Activated B cell treated with CpG ODN at 0.5 μM for 24 hours (primary cell): ENCODE data around the gene SH3RF3. TPM values are rescaled to one million over a fixed set of nuclear protein-coding genes. Genes with fewer than 3 reads are reported as not detected.

Source experiments
- ATAC-seq: fragments of 200-7000 bp; cut with Tn5 transposase; one replicate; pipeline ENCODE4 v1.10.0; 2021; ENCODE audit warnings: low read depth, mild to moderate bottlenecking, moderate library complexity
- CTCF ChIA-PET: fragments of 350-600 bp; sonication (Branson Sonifier 250); formaldehyde crosslinking; loops from one replicate; lab custom pipeline; 2021; ENCODE audit warnings: antibody characterized with exemption; lab: Charles Lee
- POLR2A ChIA-PET: fragments of 350-600 bp; sonication (Branson Sonifier 250); formaldehyde crosslinking; loops from one replicate; lab custom pipeline; 2021; ENCODE audit warnings: antibody characterized with exemption; lab: Charles Lee
- DNase-seq: peaks from one replicate; pipeline ENCODE4 v3.0.0; 2022
- H3K27ac Mint-ChIP-seq: one replicate; pipeline ENCODE4 v1.8.0; 2020; ENCODE audit warnings: mixed read lengths
- H3K27me3 Mint-ChIP-seq: one replicate; pipeline ENCODE4 v1.8.0; 2021; ENCODE audit warnings: mixed read lengths
- H3K36me3 Mint-ChIP-seq: one replicate; pipeline ENCODE4 v1.8.0; 2021; ENCODE audit warnings: low read depth, mixed read lengths
- H3K4me1 Mint-ChIP-seq: one replicate; pipeline ENCODE4 v1.8.0; 2021; ENCODE audit warnings: mixed read lengths
- H3K4me3 Mint-ChIP-seq: one replicate; pipeline ENCODE4 v1.8.0; 2020; ENCODE audit warnings: mild to moderate bottlenecking, mixed read lengths
- H3K9me3 Mint-ChIP-seq: one replicate; pipeline ENCODE4 v1.8.0; 2020; ENCODE audit warnings: mixed read lengths
- intact Hi-C: fragments of 100-400 bp; cut with micrococcal nuclease; formaldehyde crosslinking; loops from one replicate; pipeline ENCODE4 v1.15.1; 2024
- total RNA-seq: library from RNA; stranded (reverse); gene quantifications from 2 replicates; pipeline ENCODE4 v1.2.3, GENCODE V29; 2022
- TF ChIP-seq, protein P1 (sequence below): fragments of 200-600 bp; IDR thresholded peaks from one replicate; pipeline ENCODE4 v1.8.0; 2022; ENCODE audit warnings: antibody characterized with exemption, mild to moderate bottlenecking

Gene SH3RF3
- total RNA-seq, 1 donor from 2014 or later: 0.09 TPM

DNA sequence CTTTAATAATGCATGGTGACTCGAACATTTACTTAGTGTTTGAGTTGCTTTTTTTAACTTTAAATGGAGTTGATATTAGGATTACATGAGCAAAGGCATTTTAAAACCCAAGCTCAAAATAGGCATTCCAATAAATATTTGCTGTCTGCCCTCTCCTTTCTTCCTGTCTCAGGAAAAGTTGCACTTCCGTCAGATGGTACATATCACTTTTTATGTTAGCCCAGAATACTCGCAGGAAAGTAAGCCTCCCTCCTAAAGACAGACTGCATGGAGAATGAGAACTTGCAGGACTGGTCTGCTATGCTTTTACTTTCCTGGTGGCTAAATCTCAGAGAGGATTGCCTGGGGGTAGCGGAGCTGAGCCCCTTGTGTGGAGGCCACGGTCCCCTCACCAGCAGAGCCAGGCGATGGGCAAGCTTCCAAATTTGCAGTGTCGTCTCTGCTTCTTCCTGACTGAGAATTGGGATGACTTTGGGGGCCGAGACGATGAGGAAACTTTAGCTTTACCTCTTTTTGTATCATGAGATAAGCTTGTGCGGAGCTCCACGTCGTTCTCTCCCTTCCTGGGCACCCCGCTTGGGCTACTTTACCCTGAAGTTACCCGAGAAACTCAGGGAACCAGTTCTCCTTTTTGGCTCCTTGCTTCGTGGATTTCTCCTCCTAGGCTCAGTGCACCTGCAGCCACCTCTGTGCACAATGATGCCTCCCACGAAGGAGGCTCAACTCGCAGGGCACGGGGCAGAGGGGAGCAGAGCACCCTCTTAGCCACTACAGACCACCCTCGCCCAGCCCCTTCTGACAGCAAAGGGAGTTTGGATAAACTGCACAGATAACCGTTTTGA lies 223.3 kb downstream of the SH3RF3 start:
- DNase-seq: no peak
- CTCF ChIA-PET: no interaction called here
- peaks cover 2% of the 10 kb centered on the region for H3K27me3 Mint-ChIP-seq
- intact Hi-C loops: no loop called here
- no peak overlapping the region for H3K27ac Mint-ChIP-seq
- no peaks in the 10 kb centered on the region for H3K36me3 Mint-ChIP-seq
- peaks cover 14% of the 10 kb centered on the region for H3K4me1 Mint-ChIP-seq
- TF ChIP-seq, protein P1, sequence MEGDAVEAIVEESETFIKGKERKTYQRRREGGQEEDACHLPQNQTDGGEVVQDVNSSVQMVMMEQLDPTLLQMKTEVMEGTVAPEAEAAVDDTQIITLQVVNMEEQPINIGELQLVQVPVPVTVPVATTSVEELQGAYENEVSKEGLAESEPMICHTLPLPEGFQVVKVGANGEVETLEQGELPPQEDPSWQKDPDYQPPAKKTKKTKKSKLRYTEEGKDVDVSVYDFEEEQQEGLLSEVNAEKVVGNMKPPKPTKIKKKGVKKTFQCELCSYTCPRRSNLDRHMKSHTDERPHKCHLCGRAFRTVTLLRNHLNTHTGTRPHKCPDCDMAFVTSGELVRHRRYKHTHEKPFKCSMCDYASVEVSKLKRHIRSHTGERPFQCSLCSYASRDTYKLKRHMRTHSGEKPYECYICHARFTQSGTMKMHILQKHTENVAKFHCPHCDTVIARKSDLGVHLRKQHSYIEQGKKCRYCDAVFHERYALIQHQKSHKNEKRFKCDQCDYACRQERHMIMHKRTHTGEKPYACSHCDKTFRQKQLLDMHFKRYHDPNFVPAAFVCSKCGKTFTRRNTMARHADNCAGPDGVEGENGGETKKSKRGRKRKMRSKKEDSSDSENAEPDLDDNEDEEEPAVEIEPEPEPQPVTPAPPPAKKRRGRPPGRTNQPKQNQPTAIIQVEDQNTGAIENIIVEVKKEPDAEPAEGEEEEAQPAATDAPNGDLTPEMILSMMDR: no peak
- no peak for ATAC-seq
- POLR2A ChIA-PET: no interaction called here
- no peaks in the 10 kb centered on the region for H3K9me3 Mint-ChIP-seq
- H3K4me3 Mint-ChIP-seq: no peak overlapping the region

- Mint-ChIP-seq H3K4me1 (peaks cover 13% of the 10 kb centered on the region), H3K27me3 (peaks cover 2% of the 10 kb centered on the region), H3K27ac (no peak overlapping the region), H3K9me3 (peaks cover 4% of the 10 kb centered on the region), H3K4me3 (no peak overlapping the region), H3K36me3 (no peaks in the 10 kb centered on the region)
- ATAC-seq (no peak), DNase-seq (no peak)
- ChIA-PET POLR2A (no interaction called here), CTCF (no interaction called here)
- intact Hi-C loops: no loop called here
- TF ChIP-seq, protein P1: no peak
Observed at GRCh38 chr2:109352898-109353689, 224.1 kb downstream of the SH3RF3 start.

DNA sequence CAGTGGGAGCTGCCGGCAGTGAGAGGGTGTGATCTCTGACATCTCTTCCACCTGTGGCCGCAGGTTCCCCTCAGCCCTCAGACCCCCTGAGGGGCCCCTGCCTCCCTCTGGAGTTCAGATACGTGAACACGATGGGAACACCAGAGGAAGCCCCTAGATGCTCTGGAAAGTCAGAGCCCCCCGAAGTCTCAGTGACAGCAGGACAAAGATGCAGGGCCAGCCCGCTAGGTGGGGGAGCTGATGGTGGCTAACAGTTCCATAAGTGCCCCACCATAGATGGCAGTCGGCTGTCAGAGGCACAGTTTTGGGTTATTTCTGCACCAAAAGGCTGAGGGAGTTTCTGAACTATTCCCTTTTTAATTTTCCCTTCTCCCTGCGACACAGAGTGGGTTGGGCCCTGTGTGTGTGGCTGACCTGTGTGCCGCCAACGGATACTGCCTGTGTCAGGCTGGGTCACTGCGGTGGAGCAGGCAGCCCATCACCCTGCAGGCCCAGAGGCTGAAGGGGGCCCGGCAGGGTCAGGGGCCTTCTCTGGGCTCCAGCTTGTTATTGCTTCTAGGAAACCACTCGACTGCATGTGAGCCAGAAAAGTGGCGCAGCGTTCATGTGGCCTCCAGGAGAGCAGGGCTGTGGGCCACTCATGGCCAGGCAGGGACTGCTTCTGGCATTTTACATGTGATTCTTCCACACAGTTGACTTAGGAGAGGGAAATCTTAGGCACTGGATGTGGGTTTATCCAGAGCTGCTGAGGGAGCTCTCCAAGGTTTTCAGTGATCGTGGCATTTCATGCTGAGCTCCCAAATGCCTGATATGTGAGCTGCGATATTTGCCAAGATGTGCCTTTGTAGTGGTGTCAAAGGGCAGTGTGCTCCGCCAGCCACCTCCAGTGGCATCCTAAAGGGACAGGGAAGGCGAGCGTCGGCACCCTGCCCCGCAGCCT lies 225.1 kb downstream of the SH3RF3 start:
- ATAC-seq: no peak
- no peak for DNase-seq
- ChIA-PET POLR2A (no interaction called here), CTCF (no interaction called here)
- TF ChIP-seq, protein P1: no peak
- H3K27me3 Mint-ChIP-seq: peaks cover 2% of the 10 kb centered on the region
- no peaks in the 10 kb centered on the region for H3K36me3 Mint-ChIP-seq
- H3K4me3 Mint-ChIP-seq: no peak overlapping the region
- intact Hi-C loops: no loop called here
- peaks cover 12% of the 10 kb centered on the region for H3K9me3 Mint-ChIP-seq
- peaks cover 4% of the 10 kb centered on the region for H3K4me1 Mint-ChIP-seq
- H3K27ac Mint-ChIP-seq: no peak overlapping the region

DNA sequence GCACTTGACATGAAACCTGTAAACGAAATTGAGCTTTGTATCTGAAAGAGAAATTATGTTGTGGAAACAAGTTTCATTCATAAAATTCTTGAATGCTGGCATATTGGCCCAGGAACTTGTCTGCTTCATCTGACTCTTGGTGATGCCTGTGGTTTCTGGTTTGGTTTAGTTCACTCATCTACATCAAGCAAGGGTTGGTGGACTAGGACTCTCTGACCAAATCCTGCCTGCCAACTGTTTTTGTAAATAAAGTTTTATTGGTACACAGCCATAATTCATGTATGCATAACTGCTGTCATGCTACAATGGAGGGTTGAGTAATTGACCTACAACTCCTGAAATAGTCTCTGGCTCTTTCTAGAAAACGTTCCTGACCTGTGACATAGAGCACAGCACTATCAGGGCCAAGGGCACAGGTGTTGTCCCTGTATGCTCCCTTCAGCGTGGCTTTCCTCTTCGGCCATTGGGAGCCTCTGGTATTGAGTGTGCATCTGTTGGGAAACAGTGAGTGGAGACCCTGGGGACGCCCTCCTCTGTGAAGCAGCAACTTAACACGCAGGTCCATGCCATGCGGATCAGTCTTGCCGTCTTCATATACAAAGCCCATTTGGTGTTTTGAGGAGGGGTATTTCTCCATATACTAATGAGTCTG lies 226.3 kb downstream of the SH3RF3 start:
- H3K27me3 Mint-ChIP-seq: peaks cover 2% of the 10 kb centered on the region
- H3K36me3 Mint-ChIP-seq: no peaks in the 10 kb centered on the region
- CTCF ChIA-PET: no interaction called here
- ATAC-seq (no peak), DNase-seq (no peak)
- H3K9me3 Mint-ChIP-seq: peaks cover 13% of the 10 kb centered on the region
- no peak overlapping the region for H3K4me3 Mint-ChIP-seq
- intact Hi-C loops: no loop called here
- H3K27ac Mint-ChIP-seq: no peak overlapping the region
- H3K4me1 Mint-ChIP-seq: no peaks in the 10 kb centered on the region
- POLR2A ChIA-PET: no interaction called here
- TF ChIP-seq, protein P1: no peak
